GM23248 (cell line): Measurements from ENCODE around the gene WDFY1. TPM values are rescaled to one million over a fixed set of nuclear protein-coding genes. Genes with fewer than 3 reads are reported as not detected.

ENCODE experiments used
- DNase-seq: peaks from one replicate; pipeline ENCODE4 v3.0.0-alpha.2; 2015
- H2AFZ ChIP-seq: fragments of 200-600 bp; sonication (generic); 2 replicates; pipeline ENCODE4 v1.6.1; 2016; ENCODE audit warnings: antibody characterized with exemption
- H3F3A ChIP-seq: fragments of 200-600 bp; sonication (generic); 2 replicates; pipeline ENCODE4 v1.6.1; 2016; ENCODE audit warnings: mild to moderate bottlenecking, antibody characterized with exemption, mixed run types; ENCODE audit not compliant: insufficient read depth
- H3K27ac ChIP-seq: fragments of 200-600 bp; sonication (generic); 2 replicates; pipeline ENCODE4 v1.5.1; 2016; ENCODE audit warnings: mild to moderate bottlenecking
- H3K27me3 ChIP-seq: fragments of 200-600 bp; sonication (generic); replicated peaks from 2 replicates; pipeline ENCODE4 v1.6.1; 2016; ENCODE audit warnings: mild to moderate bottlenecking; ENCODE audit not compliant: insufficient read depth
- H3K36me3 ChIP-seq: fragments of 200-600 bp; sonication (generic); 2 replicates; pipeline ENCODE4 v1.6.1; 2016; ENCODE audit warnings: low read depth, mild to moderate bottlenecking
- H3K4me1 ChIP-seq: fragments of 200-600 bp; sonication (generic); 2 replicates; pipeline ENCODE4 v1.6.1; 2016; ENCODE audit warnings: mild to moderate bottlenecking; ENCODE audit not compliant: insufficient read depth
- H3K4me2 ChIP-seq: fragments of 200-600 bp; sonication (generic); one replicate; pipeline ENCODE4 v1.6.1; 2016; ENCODE audit warnings: mild to moderate bottlenecking; ENCODE audit not compliant: unreplicated experiment
- H3K4me3 ChIP-seq: fragments of 200-600 bp; sonication (generic); 2 replicates; pipeline ENCODE4 v1.5.1; 2016; ENCODE audit warnings: mild to moderate bottlenecking
- H3K79me2 ChIP-seq: fragments of 200-600 bp; sonication (generic); 2 replicates; pipeline ENCODE4 v1.6.1; 2016; ENCODE audit warnings: mild to moderate bottlenecking; ENCODE audit not compliant: insufficient read depth
- H3K9ac ChIP-seq: fragments of 200-600 bp; sonication (generic); 2 replicates; pipeline ENCODE4 v1.6.1; 2016; ENCODE audit warnings: mild to moderate bottlenecking
- H3K9me2 ChIP-seq: fragments of 200-600 bp; sonication (generic); 2 replicates; pipeline ENCODE4 v1.6.1; 2016; ENCODE audit warnings: mixed run types, mild to moderate bottlenecking, moderate library complexity; ENCODE audit not compliant: insufficient read depth
- H3K9me3 ChIP-seq: fragments of 200-600 bp; sonication (generic); one replicate; pipeline ENCODE4 v1.6.1; 2017; ENCODE audit warnings: low read depth
- H4K20me1 ChIP-seq: fragments of 200-600 bp; sonication (generic); 2 replicates; pipeline ENCODE4 v1.6.0; 2016; ENCODE audit not compliant: insufficient read depth
- EZH2 ChIP-seq: fragments of 200-600 bp; sonication (generic); IDR thresholded peaks from 2 replicates; pipeline ENCODE4 v1.6.1; 2018; ENCODE audit warnings: antibody characterized with exemption, mild to moderate bottlenecking; ENCODE audit not compliant: insufficient read depth, poor library complexity, severe bottlenecking
- EZH2phosphoT487 ChIP-seq: fragments of 200-600 bp; sonication (generic); IDR thresholded peaks from 2 replicates; pipeline ENCODE4 v1.6.1; 2018; ENCODE audit warnings: antibody characterized with exemption, moderate library complexity, mild to moderate bottlenecking, low read depth; ENCODE audit not compliant: insufficient read depth
- WGBS, 2 experiments: methylation state at CpG; one replicate each; pipeline ENCODE4 v1.1.6; 2015 to 2017; ENCODE audit warnings: low lambda C conversion rate in 2 of 2, low coverage in 1 of 2; ENCODE audit errors: missing lambda C conversion rate in 2 of 2; 5-methylcytosine and 5-hydroxymethylcytosine counted together
- in situ Hi-C: fragments of 300-500 bp; cut with MboI; formaldehyde crosslinking; loops from 2 replicates; pipeline ENCODE4 v1.15.0; 2020
- polyA plus RNA-seq: library from polyadenylated mRNA; unstranded; fragments of >200 nt; fragmentation: Nextera tagmentation; extraction: Ambion mirVana; gene quantifications from 2 replicates; pipeline ENCODE4 v1.2.1, GENCODE V29; 2016
- total RNA-seq: library from RNA; depleted of rRNA; stranded (reverse); fragments of >200 nt; shearing (Covaris generic); gene quantifications from 2 replicates; pipeline ENCODE4 v1.2.3, GENCODE V29; 2014; rRNA removed

Gene WDFY1
- total and polyA plus RNA-seq, 2 experiments from 2014 or later = 65.1 to 81.2 TPM

GRCh38 chr2:223828314-223828713 lies 116.8 kb downstream of the WDFY1 start:
- no peaks in the 10 kb centered on the region for H3F3A ChIP-seq
- TF ChIP-seq EZH2 = no peak
- TF ChIP-seq EZH2phosphoT487 = no peak
- H3K9me3 ChIP-seq = no peaks in the 10 kb centered on the region
- H3K36me3 ChIP-seq = no peaks in the 10 kb centered on the region
- H3K4me3 ChIP-seq = no peak overlapping the region
- WGBS, 2 experiments = 79 to 87% methylated on average over 5 to 6 of the region's 6 CpGs
- no peak overlapping the region for H3K27ac ChIP-seq
- no peak for DNase-seq
- no peaks in the 10 kb centered on the region for H3K27me3 ChIP-seq
- H3K9ac ChIP-seq = no peak overlapping the region
- H3K4me1 ChIP-seq = peaks cover 8% of the 10 kb centered on the region; the same call in 1 of the 2 replicates
- no peak overlapping the region for H3K4me2 ChIP-seq
- no peaks in the 10 kb centered on the region for H3K79me2 ChIP-seq
- in situ Hi-C loops = no loop called here
- no peak overlapping the region for H2AFZ ChIP-seq
- H3K9me2 ChIP-seq = no peaks in the 10 kb centered on the region
- no peaks in the 10 kb centered on the region for H4K20me1 ChIP-seq

DNA sequence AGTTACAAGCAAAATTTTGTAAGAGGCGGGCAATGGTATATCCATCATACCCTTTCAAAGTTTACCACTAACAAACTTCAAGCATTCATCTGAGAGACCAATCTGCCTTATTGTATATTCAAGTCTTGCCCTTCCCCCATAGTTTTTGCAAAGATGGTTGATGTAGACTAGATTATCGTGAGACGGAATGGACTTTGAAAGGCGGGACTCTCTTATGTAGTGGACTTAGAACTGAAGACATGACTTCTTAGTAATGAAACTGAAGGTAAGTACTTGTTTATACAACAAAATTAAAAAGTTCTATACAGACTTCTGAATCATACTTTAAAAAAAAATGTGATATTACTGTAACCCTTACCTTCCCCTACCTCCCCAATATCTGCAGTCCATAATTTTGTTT lies 118.1 kb downstream of the WDFY1 start:
- Histone ChIP-seq H3K27ac (no peak overlapping the region), H3K36me3 (no peaks in the 10 kb centered on the region), H3K79me2 (no peaks in the 10 kb centered on the region), H3K4me3 (no peak overlapping the region), H3K9ac (no peak overlapping the region), H3K27me3 (no peaks in the 10 kb centered on the region), H3K9me3 (no peaks in the 10 kb centered on the region), H2AFZ (no peak overlapping the region), H4K20me1 (no peaks in the 10 kb centered on the region), H3K4me2 (no peak overlapping the region), H3K9me2 (no peaks in the 10 kb centered on the region), H3F3A (no peaks in the 10 kb centered on the region), H3K4me1 (peaks cover 8% of the 10 kb centered on the region; the same call in 1 of the 2 replicates)
- no peak for DNase-seq
- TF ChIP-seq EZH2 = no peak
- no peak for TF ChIP-seq EZH2phosphoT487
- in situ Hi-C loops = no loop called here
- 96 to 98% methylated on average over 4 of the region's 4 CpGs for WGBS, 2 experiments

Other genes with a start within 250 kb of the WDFY1 start
- 0.43 and 1.8 TPM in 2 replicates for gene AP1S3, start 107.8 kb downstream of the WDFY1 start, total RNA-seq
- 2.0 and 2.3 TPM in 2 replicates for gene AP1S3, start 107.8 kb downstream of the WDFY1 start, polyA plus RNA-seq
- 34.4 and 34.9 TPM in 2 replicates for gene MRPL44, start 12.1 kb upstream of the WDFY1 start, total RNA-seq
- 24.1 and 27.8 TPM in 2 replicates for gene MRPL44, start 12.1 kb upstream of the WDFY1 start, polyA plus RNA-seq
- gene SERPINE2, start 94.0 kb upstream of the WDFY1 start, total RNA-seq = 1,671 and 1,864 TPM in 2 replicates
- 5,355 and 5,534 TPM in 2 replicates for gene SERPINE2, start 94.0 kb upstream of the WDFY1 start, polyA plus RNA-seq